ENCODE data around the gene SLC38A6. TPM values are rescaled to one million over a fixed set of nuclear protein-coding genes. Genes with fewer than 3 reads are reported as not detected.

SLC38A6 gene
- total and polyA plus RNA-seq, 2 of the 13 experiments (the other 11 are each of a cell fraction or from before 2014, with no cell fraction given): 6.9 to 22.1 TPM

DNA sequence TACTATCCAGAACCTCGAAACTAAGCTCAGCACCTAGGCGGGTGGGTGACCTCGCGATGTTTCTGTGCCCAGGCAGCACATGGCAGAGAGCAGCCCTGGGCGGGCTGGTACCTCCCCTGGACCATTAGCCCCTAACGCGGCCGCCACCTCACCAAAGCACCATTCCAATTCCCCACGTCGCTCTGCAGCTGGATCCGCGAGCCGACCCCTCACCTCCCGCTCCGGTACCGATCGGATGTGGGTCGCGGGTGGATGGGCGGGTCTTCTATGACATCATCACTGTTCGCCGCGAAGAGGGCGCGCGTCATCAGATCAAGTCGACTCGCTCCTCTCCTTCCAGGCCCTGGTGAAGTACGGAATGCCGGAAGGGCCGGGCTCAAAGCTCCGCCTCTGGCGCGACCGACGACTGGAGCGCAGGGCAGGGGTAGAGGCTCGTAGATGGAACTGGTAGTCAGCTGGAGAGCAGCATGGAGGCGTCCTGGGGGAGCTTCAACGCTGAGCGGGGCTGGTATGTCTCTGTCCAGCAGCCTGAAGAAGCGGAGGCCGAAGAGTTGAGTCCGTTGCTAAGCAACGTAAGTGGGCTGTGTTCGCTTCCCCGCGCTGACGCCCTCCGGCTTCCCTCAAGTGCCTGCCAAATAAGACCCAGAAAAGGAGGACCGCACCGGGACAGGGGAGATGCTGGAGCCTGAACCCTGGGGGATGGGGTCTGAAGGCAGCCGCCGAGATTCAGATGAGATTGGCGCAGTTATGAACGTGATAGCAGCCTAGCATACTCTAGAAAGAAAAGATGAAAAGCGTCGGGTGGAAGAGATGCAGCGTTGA lies at the start of gene SLC38A6, which contains the start of gene TRMT5 (continued):
- TF ChIP-seq SP2 (CRISPR knock-in tag; IDR thresholded peaks at IDR 0.05) (peak; percentile 63; the same call in 1 of the 2 replicates), EHMT2 (IDR thresholded peaks at IDR 0.05; ENCODE audit: borderline replicate concordance, low read depth, low read length) (no peak), NR2F6 (IDR thresholded peaks at IDR 0.05) (peak; percentile 14; the same call in 1 of the 2 replicates), NR2F6 (CRISPR knock-in tag; IDR thresholded peaks at IDR 0.05) (peak; percentile 51), ZMYM4 (CRISPR knock-in tag; IDR thresholded peaks at IDR 0.05) (peak; percentile 100), KAT2B (IDR thresholded peaks at IDR 0.05; ENCODE audit: borderline replicate concordance, low read depth, low read length) (no peak), STAG1 (CRISPR knock-in tag; IDR thresholded peaks at IDR 0.05) (no peak), ZNF234 (CRISPR knock-in tag; conservative IDR thresholded peaks at IDR 0.05) (no peak), NR2F2 (IDR thresholded peaks at IDR 0.05; ENCODE audit: borderline replicate concordance, low read depth) (no peak; the same call in 1 of the 2 replicates), JDP2 (CRISPR knock-in tag; IDR thresholded peaks at IDR 0.05; ENCODE audit: borderline replicate concordance) (no peak), KLF12 (CRISPR knock-in tag; IDR thresholded peaks at IDR 0.05; ENCODE audit: borderline replicate concordance) (no peak; the same call in 1 of the 2 replicates), REPIN1 (CRISPR knock-in tag; IDR thresholded peaks at IDR 0.05; ENCODE audit: borderline replicate concordance, low read depth) (peak; percentile 84), NFYC (CRISPR knock-in tag; IDR thresholded peaks at IDR 0.05) (peak; percentile 38), LCORL (IDR thresholded peaks at IDR 0.05) (no peak), LCORL (CRISPR knock-in tag; IDR thresholded peaks at IDR 0.05) (no peak), ZNF616 (CRISPR knock-in tag; IDR thresholded peaks at IDR 0.05; ENCODE audit: low read depth) (no peak), ZNF549 (CRISPR knock-in tag; IDR thresholded peaks at IDR 0.05) (no peak), ZNF615 (CRISPR knock-in tag; IDR thresholded peaks at IDR 0.05; ENCODE audit: borderline replicate concordance) (0 out of 2 replicates have a peak, but pooled peaks have one; percentile 79), MXD4 (CRISPR knock-in tag; IDR thresholded peaks at IDR 0.05) (peak; percentile 47; the same call in 1 of the 2 replicates)
- TF ChIP-seq, protein P1, sequence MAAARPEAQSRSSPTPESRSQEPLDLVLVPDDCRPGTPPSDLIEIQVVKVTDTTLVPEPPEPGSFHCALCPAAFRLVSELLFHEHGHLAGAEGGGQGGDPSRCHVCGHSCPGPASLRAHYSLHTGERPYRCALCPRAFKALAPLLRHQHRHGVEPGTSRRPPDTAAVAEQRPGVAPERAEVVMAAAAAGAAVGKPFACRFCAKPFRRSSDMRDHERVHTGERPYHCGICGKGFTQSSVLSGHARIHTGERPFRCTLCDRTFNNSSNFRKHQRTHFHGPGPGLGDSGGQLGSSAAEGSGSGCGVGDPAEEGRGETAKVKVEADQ (CRISPR knock-in tag; IDR thresholded peaks at IDR 0.05; ENCODE audit: borderline replicate concordance): no peak
- TF ChIP-seq, protein P2, sequence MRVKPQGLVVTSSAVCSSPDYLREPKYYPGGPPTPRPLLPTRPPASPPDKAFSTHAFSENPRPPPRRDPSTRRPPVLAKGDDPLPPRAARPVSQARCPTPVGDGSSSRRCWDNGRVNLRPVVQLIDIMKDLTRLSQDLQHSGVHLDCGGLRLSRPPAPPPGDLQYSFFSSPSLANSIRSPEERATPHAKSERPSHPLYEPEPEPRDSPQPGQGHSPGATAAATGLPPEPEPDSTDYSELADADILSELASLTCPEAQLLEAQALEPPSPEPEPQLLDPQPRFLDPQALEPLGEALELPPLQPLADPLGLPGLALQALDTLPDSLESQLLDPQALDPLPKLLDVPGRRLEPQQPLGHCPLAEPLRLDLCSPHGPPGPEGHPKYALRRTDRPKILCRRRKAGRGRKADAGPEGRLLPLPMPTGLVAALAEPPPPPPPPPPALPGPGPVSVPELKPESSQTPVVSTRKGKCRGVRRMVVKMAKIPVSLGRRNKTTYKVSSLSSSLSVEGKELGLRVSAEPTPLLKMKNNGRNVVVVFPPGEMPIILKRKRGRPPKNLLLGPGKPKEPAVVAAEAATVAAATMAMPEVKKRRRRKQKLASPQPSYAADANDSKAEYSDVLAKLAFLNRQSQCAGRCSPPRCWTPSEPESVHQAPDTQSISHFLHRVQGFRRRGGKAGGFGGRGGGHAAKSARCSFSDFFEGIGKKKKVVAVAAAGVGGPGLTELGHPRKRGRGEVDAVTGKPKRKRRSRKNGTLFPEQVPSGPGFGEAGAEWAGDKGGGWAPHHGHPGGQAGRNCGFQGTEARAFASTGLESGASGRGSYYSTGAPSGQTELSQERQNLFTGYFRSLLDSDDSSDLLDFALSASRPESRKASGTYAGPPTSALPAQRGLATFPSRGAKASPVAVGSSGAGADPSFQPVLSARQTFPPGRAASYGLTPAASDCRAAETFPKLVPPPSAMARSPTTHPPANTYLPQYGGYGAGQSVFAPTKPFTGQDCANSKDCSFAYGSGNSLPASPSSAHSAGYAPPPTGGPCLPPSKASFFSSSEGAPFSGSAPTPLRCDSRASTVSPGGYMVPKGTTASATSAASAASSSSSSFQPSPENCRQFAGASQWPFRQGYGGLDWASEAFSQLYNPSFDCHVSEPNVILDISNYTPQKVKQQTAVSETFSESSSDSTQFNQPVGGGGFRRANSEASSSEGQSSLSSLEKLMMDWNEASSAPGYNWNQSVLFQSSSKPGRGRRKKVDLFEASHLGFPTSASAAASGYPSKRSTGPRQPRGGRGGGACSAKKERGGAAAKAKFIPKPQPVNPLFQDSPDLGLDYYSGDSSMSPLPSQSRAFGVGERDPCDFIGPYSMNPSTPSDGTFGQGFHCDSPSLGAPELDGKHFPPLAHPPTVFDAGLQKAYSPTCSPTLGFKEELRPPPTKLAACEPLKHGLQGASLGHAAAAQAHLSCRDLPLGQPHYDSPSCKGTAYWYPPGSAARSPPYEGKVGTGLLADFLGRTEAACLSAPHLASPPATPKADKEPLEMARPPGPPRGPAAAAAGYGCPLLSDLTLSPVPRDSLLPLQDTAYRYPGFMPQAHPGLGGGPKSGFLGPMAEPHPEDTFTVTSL (CRISPR knock-in tag; IDR thresholded peaks at IDR 0.05; ENCODE audit: borderline replicate concordance): no peak
- TF ChIP-seq, protein P3, sequence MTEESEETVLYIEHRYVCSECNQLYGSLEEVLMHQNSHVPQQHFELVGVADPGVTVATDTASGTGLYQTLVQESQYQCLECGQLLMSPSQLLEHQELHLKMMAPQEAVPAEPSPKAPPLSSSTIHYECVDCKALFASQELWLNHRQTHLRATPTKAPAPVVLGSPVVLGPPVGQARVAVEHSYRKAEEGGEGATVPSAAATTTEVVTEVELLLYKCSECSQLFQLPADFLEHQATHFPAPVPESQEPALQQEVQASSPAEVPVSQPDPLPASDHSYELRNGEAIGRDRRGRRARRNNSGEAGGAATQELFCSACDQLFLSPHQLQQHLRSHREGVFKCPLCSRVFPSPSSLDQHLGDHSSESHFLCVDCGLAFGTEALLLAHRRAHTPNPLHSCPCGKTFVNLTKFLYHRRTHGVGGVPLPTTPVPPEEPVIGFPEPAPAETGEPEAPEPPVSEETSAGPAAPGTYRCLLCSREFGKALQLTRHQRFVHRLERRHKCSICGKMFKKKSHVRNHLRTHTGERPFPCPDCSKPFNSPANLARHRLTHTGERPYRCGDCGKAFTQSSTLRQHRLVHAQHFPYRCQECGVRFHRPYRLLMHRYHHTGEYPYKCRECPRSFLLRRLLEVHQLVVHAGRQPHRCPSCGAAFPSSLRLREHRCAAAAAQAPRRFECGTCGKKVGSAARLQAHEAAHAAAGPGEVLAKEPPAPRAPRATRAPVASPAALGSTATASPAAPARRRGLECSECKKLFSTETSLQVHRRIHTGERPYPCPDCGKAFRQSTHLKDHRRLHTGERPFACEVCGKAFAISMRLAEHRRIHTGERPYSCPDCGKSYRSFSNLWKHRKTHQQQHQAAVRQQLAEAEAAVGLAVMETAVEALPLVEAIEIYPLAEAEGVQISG (CRISPR knock-in tag; IDR thresholded peaks at IDR 0.05): peak; percentile 85

All from HepG2 (cell line).